ENCODE measurements around the gene DPYD. TPM values are rescaled to one million over a fixed set of nuclear protein-coding genes. Genes with fewer than 3 reads are reported as not detected.

DPYD gene
- total RNA-seq, 2 donors from 2014 or later, result 9.2 to 17.5 TPM

GRCh38 chr1:97538113-97538512, 382.7 kb downstream of the DPYD start:
- 94 to 100% methylated on average over 2 of the region's 2 CpGs for WGBS, 2 experiments (ENCODE audit: insufficient coverage in 1 of 2, insufficient read length in 1 of 2)
- no peak overlapping the region for H3K27ac ChIP-seq (ENCODE audit: low read depth, low read length)
- Mint-ChIP-seq H3K27me3 (ENCODE audit: insufficient read depth) (peaks cover 3% of the 10 kb centered on the region), H3K9me3 (no peaks in the 10 kb centered on the region), H3K4me1 (no peaks in the 10 kb centered on the region), H3K4me3 (no peak overlapping the region), H3K27ac (no peak overlapping the region), H3K36me3 (ENCODE audit: low read depth) (no peaks in the 10 kb centered on the region)
- H3K9me3 ChIP-seq (ENCODE audit: control insufficient read depth, low read length), result no peaks in the 10 kb centered on the region
- TF ChIP-seq, protein P1, sequence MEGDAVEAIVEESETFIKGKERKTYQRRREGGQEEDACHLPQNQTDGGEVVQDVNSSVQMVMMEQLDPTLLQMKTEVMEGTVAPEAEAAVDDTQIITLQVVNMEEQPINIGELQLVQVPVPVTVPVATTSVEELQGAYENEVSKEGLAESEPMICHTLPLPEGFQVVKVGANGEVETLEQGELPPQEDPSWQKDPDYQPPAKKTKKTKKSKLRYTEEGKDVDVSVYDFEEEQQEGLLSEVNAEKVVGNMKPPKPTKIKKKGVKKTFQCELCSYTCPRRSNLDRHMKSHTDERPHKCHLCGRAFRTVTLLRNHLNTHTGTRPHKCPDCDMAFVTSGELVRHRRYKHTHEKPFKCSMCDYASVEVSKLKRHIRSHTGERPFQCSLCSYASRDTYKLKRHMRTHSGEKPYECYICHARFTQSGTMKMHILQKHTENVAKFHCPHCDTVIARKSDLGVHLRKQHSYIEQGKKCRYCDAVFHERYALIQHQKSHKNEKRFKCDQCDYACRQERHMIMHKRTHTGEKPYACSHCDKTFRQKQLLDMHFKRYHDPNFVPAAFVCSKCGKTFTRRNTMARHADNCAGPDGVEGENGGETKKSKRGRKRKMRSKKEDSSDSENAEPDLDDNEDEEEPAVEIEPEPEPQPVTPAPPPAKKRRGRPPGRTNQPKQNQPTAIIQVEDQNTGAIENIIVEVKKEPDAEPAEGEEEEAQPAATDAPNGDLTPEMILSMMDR (conservative IDR thresholded peaks at IDR 0.05), result no peak
- no peaks in the 10 kb centered on the region for H3K36me3 ChIP-seq (ENCODE audit: control insufficient read depth, insufficient read depth, low read length)
- no peak for DNase-seq
- H3K4me3 ChIP-seq (ENCODE audit: low read length), result no peak overlapping the region
- H3K9ac ChIP-seq (ENCODE audit: extremely low read depth, low read length, poor library complexity, severe bottlenecking), result no peak overlapping the region
- no peaks in the 10 kb centered on the region for H3K27me3 ChIP-seq (ENCODE audit: control insufficient read depth, insufficient read depth, low read length, poor library complexity, severe bottlenecking)
- no peaks in the 10 kb centered on the region for H3K4me1 ChIP-seq (ENCODE audit: control insufficient read depth, insufficient read depth, low read length)

GRCh38 chr1:97533358-97533757, 387.5 kb downstream of the DPYD start:
- Histone ChIP-seq H3K36me3 (ENCODE audit: control insufficient read depth, insufficient read depth, low read length) (no peaks in the 10 kb centered on the region), H3K4me3 (ENCODE audit: low read length) (no peak overlapping the region), H3K27ac (ENCODE audit: low read depth, low read length) (no peak overlapping the region), H3K4me1 (ENCODE audit: control insufficient read depth, insufficient read depth, low read length) (no peaks in the 10 kb centered on the region), H3K9me3 (ENCODE audit: control insufficient read depth, low read length) (no peaks in the 10 kb centered on the region), H3K27me3 (ENCODE audit: control insufficient read depth, insufficient read depth, low read length, poor library complexity, severe bottlenecking) (no peaks in the 10 kb centered on the region), H3K9ac (ENCODE audit: extremely low read depth, low read length, poor library complexity, severe bottlenecking) (no peak overlapping the region)
- 97 to 100% methylated on average over 1 to 2 of the region's 2 CpGs for WGBS, 2 experiments (ENCODE audit: insufficient coverage in 1 of 2, insufficient read length in 1 of 2)
- H3K36me3 Mint-ChIP-seq (ENCODE audit: low read depth), result no peaks in the 10 kb centered on the region
- no peak overlapping the region for H3K27ac Mint-ChIP-seq
- no peaks in the 10 kb centered on the region for H3K9me3 Mint-ChIP-seq
- TF ChIP-seq, protein P1 (conservative IDR thresholded peaks at IDR 0.05), result no peak
- DNase-seq, result no peak
- H3K4me3 Mint-ChIP-seq, result no peak overlapping the region
- H3K4me1 Mint-ChIP-seq, result no peaks in the 10 kb centered on the region
- peaks cover 2% of the 10 kb centered on the region for H3K27me3 Mint-ChIP-seq (ENCODE audit: insufficient read depth)

DNA sequence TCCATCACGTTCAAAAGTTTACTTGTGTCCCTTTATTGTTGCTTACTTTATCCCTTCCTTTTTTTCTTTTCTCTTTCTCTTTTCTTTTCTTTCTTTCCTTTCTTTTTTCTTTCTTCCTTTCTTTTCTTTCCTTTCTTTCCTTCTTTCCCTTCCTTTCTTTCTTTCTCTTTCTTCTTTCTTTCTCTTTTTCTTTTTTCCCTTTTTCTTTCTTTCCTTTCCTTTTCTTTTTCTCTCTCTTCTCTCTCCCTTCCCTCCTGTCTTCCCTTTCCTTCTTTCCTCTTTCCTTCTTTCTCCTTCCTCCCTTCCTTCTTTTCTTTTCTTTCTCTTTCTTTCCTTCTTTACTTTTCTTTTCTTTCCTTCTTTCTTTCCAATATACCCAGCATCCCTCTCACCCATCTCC, 391.2 kb downstream of the DPYD start:
- TF ChIP-seq, protein P1 (conservative IDR thresholded peaks at IDR 0.05), result no peak
- WGBS, 2 experiments (ENCODE audit: insufficient coverage in 1 of 2, insufficient read length in 1 of 2), result 85 to 92% methylated on average over 1 of the region's 1 CpG
- H3K4me1 ChIP-seq (ENCODE audit: control insufficient read depth, insufficient read depth, low read length), result no peaks in the 10 kb centered on the region
- Mint-ChIP-seq H3K4me3 (no peak overlapping the region), H3K27me3 (ENCODE audit: insufficient read depth) (peaks cover 2% of the 10 kb centered on the region), H3K27ac (no peak overlapping the region), H3K4me1 (peaks cover 2% of the 10 kb centered on the region), H3K9me3 (no peaks in the 10 kb centered on the region), H3K36me3 (ENCODE audit: low read depth) (no peaks in the 10 kb centered on the region)
- H3K9ac ChIP-seq (ENCODE audit: extremely low read depth, low read length, poor library complexity, severe bottlenecking), result no peak overlapping the region
- DNase-seq, result no peak
- no peak overlapping the region for H3K4me3 ChIP-seq (ENCODE audit: low read length)
- no peaks in the 10 kb centered on the region for H3K36me3 ChIP-seq (ENCODE audit: control insufficient read depth, insufficient read depth, low read length)
- H3K27ac ChIP-seq (ENCODE audit: low read depth, low read length), result no peak overlapping the region
- no peaks in the 10 kb centered on the region for H3K9me3 ChIP-seq (ENCODE audit: control insufficient read depth, low read length)
- H3K27me3 ChIP-seq (ENCODE audit: control insufficient read depth, insufficient read depth, low read length, poor library complexity, severe bottlenecking), result no peaks in the 10 kb centered on the region

All from endodermal cell (in vitro differentiated cells).